ENCODE results near the gene WBP2.

WBP2 gene

DNA sequence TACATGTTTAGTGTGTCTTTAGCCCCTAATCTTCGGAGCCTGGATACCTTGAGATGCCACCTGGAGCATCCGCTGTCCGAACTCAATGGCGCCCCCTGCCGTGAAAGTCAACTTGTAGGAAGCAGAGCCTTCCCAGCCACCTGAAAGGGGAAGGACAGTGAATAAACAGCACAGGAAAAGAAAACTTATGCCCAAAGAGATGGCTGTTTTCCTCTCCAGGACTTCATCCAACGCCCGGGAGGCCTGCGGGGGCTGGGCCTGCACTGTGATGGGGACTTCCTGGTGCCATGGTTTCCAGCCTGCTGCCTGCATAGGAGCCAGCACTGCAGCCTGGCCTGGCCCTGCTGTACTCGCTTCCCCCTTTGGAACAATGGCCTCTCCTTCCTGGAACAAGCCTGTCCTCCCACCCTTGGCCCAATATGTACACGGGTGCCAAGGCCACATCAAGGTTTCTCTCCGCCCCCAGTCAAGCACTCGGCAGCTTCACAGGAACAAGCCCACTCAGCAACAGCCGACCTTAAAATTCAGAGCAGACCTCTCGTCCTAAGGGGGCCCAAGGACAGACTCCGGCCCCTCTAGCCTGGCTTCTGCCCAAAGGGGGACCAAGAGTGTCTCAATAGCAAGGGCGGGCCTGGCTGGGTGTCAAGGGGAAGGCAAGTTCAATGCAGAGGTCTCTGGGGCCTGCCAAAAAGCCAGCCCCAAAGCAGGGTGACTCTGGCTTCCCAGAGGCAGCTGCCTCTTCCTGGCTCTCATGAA is 6.4 kb downstream of the WBP2 start:
- Histone ChIP-seq H3K27ac (ENCODE audit: low read length) (no peak overlapping the region), H3K27me3 (replicated peaks; ENCODE audit: insufficient read depth, low read length) (no peaks in the 10 kb centered on the region), H3K9me3 (replicated peaks; ENCODE audit: insufficient read depth, low read length) (no peaks in the 10 kb centered on the region), H3K4me3 (ENCODE audit: low read length) (no peak overlapping the region), H3K79me2 (ENCODE audit: low read length) (peaks cover 9% of the 10 kb centered on the region), H3K4me2 (ENCODE audit: low read depth, low read length) (no peak overlapping the region), H3F3A (ENCODE audit: insufficient read depth, low read length) (no peaks in the 10 kb centered on the region), H4K20me1 (ENCODE audit: insufficient read depth, low read length) (no peaks in the 10 kb centered on the region), H3K4me1 (ENCODE audit: low read length) (no peaks in the 10 kb centered on the region), H3K36me3 (replicated peaks; ENCODE audit: insufficient read depth, low read length) (no peaks in the 10 kb centered on the region), H3K9ac (ENCODE audit: low read length) (no peak overlapping the region), H2AFZ (ENCODE audit: low read length) (no peak overlapping the region), H3K9me2 (replicated peaks; ENCODE audit: insufficient read depth, low read length) (no peaks in the 10 kb centered on the region)
- DNase-seq, result peak; percentile 53
- no peak for TF ChIP-seq EZH2 (optimal IDR thresholded peaks at IDR 0.05; ENCODE audit: low read depth, low read length)
- TF ChIP-seq, protein P1, sequence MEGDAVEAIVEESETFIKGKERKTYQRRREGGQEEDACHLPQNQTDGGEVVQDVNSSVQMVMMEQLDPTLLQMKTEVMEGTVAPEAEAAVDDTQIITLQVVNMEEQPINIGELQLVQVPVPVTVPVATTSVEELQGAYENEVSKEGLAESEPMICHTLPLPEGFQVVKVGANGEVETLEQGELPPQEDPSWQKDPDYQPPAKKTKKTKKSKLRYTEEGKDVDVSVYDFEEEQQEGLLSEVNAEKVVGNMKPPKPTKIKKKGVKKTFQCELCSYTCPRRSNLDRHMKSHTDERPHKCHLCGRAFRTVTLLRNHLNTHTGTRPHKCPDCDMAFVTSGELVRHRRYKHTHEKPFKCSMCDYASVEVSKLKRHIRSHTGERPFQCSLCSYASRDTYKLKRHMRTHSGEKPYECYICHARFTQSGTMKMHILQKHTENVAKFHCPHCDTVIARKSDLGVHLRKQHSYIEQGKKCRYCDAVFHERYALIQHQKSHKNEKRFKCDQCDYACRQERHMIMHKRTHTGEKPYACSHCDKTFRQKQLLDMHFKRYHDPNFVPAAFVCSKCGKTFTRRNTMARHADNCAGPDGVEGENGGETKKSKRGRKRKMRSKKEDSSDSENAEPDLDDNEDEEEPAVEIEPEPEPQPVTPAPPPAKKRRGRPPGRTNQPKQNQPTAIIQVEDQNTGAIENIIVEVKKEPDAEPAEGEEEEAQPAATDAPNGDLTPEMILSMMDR (IDR thresholded peaks at IDR 0.05; ENCODE audit: low read length), result peak; percentile 74

DNA sequence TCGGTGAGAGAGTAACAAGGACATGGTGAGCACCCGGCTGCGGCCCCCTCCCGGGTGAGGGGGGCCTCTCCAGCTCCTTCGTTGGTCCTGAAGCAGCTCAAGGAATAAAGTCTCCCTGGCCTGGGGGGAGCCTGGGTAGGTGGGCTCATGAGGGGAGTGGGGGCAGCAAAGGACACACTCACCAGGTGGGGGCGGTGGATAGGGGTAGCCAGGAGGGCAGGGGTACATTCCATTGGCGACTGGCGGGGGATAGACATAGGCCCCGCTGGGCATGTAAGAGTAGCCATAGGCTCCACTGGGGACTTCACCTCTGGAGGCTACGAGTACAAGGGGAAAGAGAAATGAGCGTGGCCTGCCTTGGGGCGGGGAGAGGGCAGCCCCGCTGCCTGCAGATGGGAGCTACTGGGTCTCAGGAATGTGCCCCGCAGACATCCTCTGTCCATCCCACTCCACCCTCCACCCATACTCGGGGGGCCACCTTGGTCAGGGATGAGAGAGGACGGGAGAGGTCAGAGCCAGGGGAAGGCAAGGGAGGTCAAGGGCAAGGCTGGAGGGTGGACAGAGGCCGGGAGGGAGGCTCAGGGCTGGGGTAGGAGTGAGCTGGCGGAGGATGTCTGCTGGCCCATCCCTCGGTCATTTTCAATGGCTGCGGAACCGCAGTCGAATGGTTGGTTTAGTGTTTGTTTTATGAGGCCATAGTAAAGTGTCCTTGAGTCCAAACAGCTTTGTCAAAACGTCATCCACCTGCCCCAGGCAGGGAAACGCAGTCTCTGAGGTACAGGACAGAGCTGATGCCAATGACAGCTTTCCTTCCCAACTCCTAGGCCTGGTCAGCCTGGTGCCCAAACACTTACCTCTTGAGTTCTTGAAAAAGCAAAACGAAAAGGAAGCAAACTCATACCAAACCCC is 7.3 kb downstream of the WBP2 start:
- H4K20me1 ChIP-seq (ENCODE audit: insufficient read depth, low read length), result no peaks in the 10 kb centered on the region
- no peaks in the 10 kb centered on the region for H3F3A ChIP-seq (ENCODE audit: insufficient read depth, low read length)
- H3K36me3 ChIP-seq (replicated peaks; ENCODE audit: insufficient read depth, low read length), result no peaks in the 10 kb centered on the region
- no peaks in the 10 kb centered on the region for H3K27me3 ChIP-seq (replicated peaks; ENCODE audit: insufficient read depth, low read length)
- H3K27ac ChIP-seq (ENCODE audit: low read length), result no peak overlapping the region
- no peak for DNase-seq
- H3K4me3 ChIP-seq (ENCODE audit: low read length), result no peak overlapping the region
- H3K9me3 ChIP-seq (replicated peaks; ENCODE audit: insufficient read depth, low read length), result no peaks in the 10 kb centered on the region
- H3K9ac ChIP-seq (ENCODE audit: low read length), result no peak overlapping the region
- no peak overlapping the region for H3K4me2 ChIP-seq (ENCODE audit: low read depth, low read length)
- TF ChIP-seq, protein P1 (IDR thresholded peaks at IDR 0.05; ENCODE audit: low read length), result no peak
- TF ChIP-seq EZH2phosphoT487 (IDR thresholded peaks at IDR 0.05; ENCODE audit: low read length) (no peak), EZH2 (optimal IDR thresholded peaks at IDR 0.05; ENCODE audit: low read depth, low read length) (no peak)
- H2AFZ ChIP-seq (ENCODE audit: low read length), result no peak overlapping the region
- H3K4me1 ChIP-seq (ENCODE audit: low read length), result no peaks in the 10 kb centered on the region
- H3K79me2 ChIP-seq (ENCODE audit: low read length), result peaks cover 3% of the 10 kb centered on the region; the same call in 1 of the 2 replicates
- H3K9me2 ChIP-seq (replicated peaks; ENCODE audit: insufficient read depth, low read length), result no peaks in the 10 kb centered on the region

DNA sequence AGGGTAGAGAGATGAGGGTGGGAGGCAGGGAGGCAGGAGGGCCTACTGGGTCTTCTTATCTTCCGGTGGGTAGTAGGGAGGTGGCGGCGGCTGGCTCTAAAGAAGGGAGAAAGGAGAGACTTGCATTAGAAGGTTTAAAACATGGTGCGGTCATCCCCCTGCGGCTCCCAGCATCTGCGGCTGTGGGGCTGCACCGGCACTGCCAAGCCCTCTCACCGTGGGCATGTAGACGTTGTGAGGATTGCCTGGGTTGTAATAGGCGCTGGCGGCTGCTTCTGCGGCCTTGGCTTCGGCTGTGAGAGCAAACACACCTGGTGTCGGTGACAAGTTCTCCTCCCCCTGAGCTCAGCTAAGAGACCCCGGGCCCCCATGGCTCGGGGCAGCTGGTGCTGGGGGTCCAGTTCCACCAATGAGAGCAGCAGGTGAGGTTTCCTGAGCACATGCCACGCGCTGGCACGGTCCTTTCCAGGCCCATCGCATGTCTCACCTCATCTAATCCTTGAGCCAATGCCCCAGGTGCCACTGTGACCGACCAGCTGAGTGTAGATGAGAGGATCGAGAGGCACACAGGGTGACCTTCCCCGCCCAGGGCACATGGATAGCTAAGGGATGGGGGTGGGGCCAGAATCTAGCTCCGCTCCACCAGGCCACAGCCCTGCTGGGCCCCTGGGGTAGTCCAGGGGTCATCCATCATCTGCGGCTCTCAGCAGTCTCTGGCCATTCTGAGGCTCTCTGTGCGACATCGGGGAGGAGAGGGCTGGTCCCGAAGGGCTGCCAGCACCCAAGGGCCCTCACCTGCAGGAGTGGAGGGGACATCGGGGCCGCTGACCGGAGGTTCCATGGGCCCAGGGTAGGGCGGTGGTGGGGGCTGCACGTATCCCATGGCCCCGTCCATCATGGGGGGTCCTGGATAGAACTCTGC is 8.2 kb downstream of the WBP2 start:
- H3K4me3 ChIP-seq (ENCODE audit: low read length), result no peak overlapping the region
- no peak overlapping the region for H3K9ac ChIP-seq (ENCODE audit: low read length)
- H3K36me3 ChIP-seq (replicated peaks; ENCODE audit: insufficient read depth, low read length), result no peaks in the 10 kb centered on the region

More for the DNA sequence above, 8.2 kb downstream of the WBP2 start:
- TF ChIP-seq, protein P1 (IDR thresholded peaks at IDR 0.05; ENCODE audit: low read length), result no peak
- TF ChIP-seq EZH2 (optimal IDR thresholded peaks at IDR 0.05; ENCODE audit: low read depth, low read length) (no peak), EZH2phosphoT487 (IDR thresholded peaks at IDR 0.05; ENCODE audit: low read length) (no peak)
- Histone ChIP-seq H3F3A (ENCODE audit: insufficient read depth, low read length) (no peaks in the 10 kb centered on the region), H3K79me2 (ENCODE audit: low read length) (no peaks in the 10 kb centered on the region), H2AFZ (ENCODE audit: low read length) (no peak overlapping the region), H3K9me2 (replicated peaks; ENCODE audit: insufficient read depth, low read length) (no peaks in the 10 kb centered on the region), H4K20me1 (ENCODE audit: insufficient read depth, low read length) (no peaks in the 10 kb centered on the region), H3K27ac (ENCODE audit: low read length) (no peak overlapping the region), H3K27me3 (replicated peaks; ENCODE audit: insufficient read depth, low read length) (no peaks in the 10 kb centered on the region), H3K9me3 (replicated peaks; ENCODE audit: insufficient read depth, low read length) (no peaks in the 10 kb centered on the region), H3K4me1 (ENCODE audit: low read length) (no peaks in the 10 kb centered on the region), H3K4me2 (ENCODE audit: low read depth, low read length) (no peak overlapping the region)
- no peak for DNase-seq

All from MM.1S (cell line).